NCI-H2196 treated with DMSO at 0.1 percent for 48 hours (cell line): ENCODE measurements around the gene RIN3.

Experiments used
- DNase-seq: peaks from one replicate; lab custom pipeline; 2025; ENCODE audit not compliant: unreplicated experiment; lab: John Stamatoyannopoulos, UW

The RIN3 gene

GRCh38 chr14:92595267-92595666 is 81.7 kb downstream of the RIN3 start:
- DNase-seq, result no peak

- no peak for DNase-seq
Observed at GRCh38 chr14:92596331-92596907, 82.8 kb downstream of the RIN3 start.

GRCh38 chr14:92597906-92598905 is 84.6 kb downstream of the RIN3 start:
- DNase-seq, result no peak

GRCh38 chr14:92599811-92600210 is 86.2 kb downstream of the RIN3 start:
- no peak for DNase-seq

GRCh38 chr14:92600318-92601053 is 86.9 kb downstream of the RIN3 start:
- DNase-seq, result no peak

- no peak for DNase-seq
Observed at GRCh38 chr14:92601131-92601710, 87.6 kb downstream of the RIN3 start.

GRCh38 chr14:92601757-92602417 is 88.3 kb downstream of the RIN3 start:
- no peak for DNase-seq

- DNase-seq, result peak; percentile 62
Observed at GRCh38 chr14:92603309-92604242, 90.0 kb downstream of the RIN3 start.

GRCh38 chr14:92605274-92605940 is 91.8 kb downstream of the RIN3 start:
- no peak for DNase-seq

GRCh38 chr14:92607251-92607650 is 93.7 kb downstream of the RIN3 start:
- DNase-seq, result no peak

- DNase-seq, result no peak
Observed at GRCh38 chr14:92607702-92608429, 94.3 kb downstream of the RIN3 start.

- no peak for DNase-seq
Observed at GRCh38 chr14:92609955-92610354, 96.4 kb downstream of the RIN3 start.

- no peak for DNase-seq
Observed at GRCh38 chr14:92610849-92611271, 97.3 kb downstream of the RIN3 start.

GRCh38 chr14:92613008-92613658 is 99.6 kb downstream of the RIN3 start:
- no peak for DNase-seq

GRCh38 chr14:92613681-92614260 is 100.2 kb downstream of the RIN3 start:
- DNase-seq, result no peak

- DNase-seq, result no peak
Observed at GRCh38 chr14:92615451-92615850, 101.9 kb downstream of the RIN3 start.

- no peak for DNase-seq
Observed at GRCh38 chr14:92616178-92616577, 102.6 kb downstream of the RIN3 start.

GRCh38 chr14:92617581-92617980 is 104.0 kb downstream of the RIN3 start:
- no peak for DNase-seq
